ENCODE measurements around the gene GDF9.

The GDF9 gene, protein sequence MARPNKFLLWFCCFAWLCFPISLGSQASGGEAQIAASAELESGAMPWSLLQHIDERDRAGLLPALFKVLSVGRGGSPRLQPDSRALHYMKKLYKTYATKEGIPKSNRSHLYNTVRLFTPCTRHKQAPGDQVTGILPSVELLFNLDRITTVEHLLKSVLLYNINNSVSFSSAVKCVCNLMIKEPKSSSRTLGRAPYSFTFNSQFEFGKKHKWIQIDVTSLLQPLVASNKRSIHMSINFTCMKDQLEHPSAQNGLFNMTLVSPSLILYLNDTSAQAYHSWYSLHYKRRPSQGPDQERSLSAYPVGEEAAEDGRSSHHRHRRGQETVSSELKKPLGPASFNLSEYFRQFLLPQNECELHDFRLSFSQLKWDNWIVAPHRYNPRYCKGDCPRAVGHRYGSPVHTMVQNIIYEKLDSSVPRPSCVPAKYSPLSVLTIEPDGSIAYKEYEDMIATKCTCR

DNA sequence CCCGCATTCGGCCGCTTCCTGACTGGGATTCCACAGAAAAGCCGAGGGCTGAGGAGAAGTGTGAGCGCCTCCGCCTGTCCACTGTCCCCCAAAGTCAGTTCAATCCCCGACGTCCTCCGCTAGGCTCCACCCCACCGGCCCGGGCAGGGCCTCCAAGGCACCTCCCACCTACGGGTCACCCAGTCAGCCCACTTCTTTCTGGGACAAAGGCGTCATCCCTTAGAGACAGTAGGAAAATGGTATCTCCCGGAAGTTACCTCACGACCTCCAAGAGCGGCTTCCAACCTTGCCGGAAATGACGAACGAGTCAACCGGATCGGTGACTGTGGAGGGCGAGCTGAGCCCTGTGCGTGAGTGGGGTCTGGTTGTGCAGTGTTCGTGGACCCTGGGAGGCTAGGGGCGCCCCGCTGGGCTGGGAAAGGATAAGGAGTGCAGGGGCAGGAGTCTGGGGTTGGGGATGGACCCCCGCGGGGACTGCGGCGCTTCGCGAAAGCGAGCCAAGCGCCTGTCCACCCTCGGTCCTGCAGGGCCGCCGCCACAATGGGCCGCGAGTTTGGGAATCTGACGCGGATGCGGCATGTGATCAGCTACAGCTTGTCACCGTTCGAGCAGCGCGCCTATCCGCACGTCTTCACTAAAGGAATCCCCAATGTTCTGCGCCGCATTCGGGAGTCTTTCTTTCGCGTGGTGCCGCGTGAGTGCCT, at the start of gene GDF9, which contains the start of gene UQCRQ:
GDF9 (minus strand) TSS at position 128 of the 704 bp plus-strand sequence. CDS start 1,936 bp downstream, outside the sequence.
UQCRQ (plus strand) TSS at position 301 of the 704 bp plus-strand sequence; CDS start at position 541, 240 bp downstream.
- peak; percentile 97 for DNase-seq

DNA sequence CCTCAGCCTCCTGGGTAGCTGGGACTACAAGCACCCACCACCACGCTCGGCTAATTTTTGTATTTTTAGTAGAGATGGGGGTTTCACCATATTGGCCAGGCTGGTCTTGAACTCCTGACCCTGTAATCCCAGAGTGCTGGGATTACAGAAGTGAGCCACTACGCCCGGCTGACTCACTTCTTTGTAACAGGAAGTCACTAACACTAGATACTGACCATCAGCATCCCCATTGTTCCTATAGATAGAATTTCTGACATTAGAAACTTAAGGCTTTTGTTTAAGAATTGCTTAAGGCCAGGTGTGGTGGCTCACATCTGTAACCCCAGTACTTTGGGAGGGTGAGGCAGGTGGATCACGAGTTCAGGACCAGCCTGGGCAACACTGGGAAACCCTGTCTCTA, 49.4 kb upstream of the GDF9 start:
- no peak for DNase-seq

DNA sequence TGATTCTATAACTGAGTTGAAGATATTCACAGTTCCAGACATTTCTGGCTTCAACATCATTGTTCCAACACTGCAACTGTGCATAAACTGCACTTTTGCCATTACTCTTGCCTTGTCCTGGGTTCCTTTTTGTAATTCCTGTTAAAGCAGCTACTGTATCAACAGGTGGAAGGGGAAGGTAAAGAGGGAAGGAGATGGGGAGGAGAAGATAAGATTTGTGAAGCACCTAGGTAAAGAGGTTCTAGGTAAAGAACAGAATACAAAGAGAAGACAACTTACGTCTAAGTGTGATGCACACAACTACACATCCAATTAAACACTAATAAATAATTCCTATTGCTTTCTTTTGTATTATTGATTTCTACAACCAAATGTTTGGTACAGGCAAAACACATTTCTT, 43.4 kb upstream of the GDF9 start:
- no peak for DNase-seq

DNA sequence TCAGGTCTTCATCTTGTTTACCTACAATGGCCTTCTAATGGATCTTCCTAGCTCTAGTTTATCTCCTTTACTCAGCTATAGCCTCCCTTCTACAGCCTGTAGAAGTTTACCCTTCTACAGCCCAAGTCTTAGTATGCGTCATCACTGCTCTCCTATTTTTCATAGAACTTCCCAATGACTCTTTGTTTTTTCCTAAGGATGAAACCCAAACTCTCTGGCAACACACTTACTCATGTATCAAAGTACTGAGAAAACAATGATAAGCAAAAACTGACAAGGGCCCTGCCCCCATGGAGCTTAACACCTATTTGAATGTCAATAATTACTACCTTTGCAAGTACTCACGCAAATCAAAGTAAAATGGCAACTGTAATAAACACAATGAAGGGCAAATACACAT, 40.9 kb upstream of the GDF9 start:
- DNase-seq = no peak

DNA sequence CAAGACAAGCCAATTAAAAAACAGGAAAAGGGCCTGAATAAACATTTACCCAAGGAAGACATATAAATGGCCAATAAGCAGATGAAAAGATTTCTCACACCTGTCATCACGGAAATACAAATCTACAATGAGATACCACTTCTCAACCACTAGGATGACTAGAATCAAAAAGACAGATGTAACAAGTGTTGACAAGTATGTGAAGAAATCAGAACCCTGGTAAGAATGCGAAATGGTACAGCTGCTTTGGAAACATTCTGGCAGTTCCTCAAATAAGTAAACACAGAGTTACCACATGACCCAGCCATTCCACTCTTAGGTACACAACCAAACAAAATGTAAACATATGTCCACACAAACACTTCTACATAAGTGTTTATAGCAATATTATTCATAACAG, 39.7 kb upstream of the GDF9 start:
- no peak for DNase-seq

DNA sequence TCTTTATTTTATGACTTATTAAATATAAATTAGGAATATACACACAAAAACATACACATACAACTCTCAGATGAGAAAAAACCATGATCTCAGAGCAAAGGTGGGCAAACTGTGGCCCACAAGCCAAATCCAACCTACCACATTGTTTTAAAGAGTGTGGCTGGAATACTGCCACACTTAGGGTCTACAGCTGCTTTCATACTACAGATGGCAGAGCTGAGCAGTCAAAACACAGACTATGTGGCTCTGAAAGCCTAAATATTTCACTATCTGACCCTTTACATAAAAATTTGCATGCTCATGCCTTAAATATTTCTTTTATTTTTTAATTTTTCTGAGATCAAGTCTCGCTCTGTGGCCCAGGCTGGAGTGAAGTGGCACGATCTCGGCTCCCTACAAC, 35.5 kb upstream of the GDF9 start:
- DNase-seq = no peak

DNA sequence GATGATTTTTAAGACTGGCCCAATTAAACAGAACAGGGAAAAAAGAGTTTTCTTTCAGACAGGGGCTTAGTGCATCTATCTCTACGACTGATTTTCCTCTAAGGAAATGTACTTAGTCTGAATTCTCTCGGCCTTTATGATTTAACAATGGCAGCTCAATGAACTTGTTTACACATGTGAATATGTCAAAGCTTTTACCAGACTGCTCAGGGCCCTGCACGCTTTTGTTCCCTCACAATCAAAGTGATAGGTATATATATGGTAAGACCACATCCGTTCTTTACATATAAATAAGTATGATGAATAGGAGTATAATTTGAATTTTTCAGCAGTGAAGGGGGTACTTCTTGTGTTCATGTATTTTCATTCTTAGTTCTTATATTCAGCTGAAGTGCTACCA, 34.8 kb upstream of the GDF9 start:
- no peak for DNase-seq

DNA sequence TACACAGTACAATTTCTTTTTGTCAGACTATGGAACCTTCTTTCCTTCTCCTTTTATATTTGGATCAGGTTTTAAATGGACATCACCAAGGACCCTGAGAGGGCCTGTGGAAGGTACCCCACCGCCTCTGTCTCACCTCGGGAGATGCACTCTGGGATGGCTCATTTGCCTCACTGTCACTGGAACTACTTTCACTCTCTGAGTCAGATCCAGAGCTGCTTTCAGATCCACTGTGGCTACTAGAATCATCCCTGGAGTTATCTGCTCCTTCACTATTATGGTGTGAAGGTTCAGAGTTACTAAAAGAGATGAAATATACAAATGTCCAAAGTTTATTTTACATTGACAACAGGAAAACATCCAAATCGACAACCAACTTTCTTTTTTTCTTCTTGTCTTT, 31.8 kb upstream of the GDF9 start:
- DNase-seq = no peak

DNA sequence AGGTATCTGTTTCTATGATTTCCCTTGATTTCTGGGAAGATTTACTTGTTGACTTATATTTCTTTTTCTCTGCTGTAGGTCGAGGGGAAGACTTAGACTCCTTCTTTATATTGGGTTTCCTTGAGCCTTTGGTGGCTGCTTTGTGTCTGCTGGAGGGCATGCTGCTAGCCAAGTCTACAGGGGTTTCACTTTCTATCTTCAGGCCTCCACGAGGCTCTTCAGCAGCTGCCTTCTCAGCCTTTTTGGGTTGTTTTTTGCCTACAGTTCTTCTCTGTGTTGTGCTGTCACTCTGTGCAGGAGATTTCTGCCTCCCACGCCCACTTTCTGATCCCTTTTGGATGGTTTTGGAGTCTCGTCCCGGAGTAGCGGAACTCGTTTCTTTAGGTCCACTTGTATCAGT, 30.4 kb upstream of the GDF9 start:
- no peak for DNase-seq

DNA sequence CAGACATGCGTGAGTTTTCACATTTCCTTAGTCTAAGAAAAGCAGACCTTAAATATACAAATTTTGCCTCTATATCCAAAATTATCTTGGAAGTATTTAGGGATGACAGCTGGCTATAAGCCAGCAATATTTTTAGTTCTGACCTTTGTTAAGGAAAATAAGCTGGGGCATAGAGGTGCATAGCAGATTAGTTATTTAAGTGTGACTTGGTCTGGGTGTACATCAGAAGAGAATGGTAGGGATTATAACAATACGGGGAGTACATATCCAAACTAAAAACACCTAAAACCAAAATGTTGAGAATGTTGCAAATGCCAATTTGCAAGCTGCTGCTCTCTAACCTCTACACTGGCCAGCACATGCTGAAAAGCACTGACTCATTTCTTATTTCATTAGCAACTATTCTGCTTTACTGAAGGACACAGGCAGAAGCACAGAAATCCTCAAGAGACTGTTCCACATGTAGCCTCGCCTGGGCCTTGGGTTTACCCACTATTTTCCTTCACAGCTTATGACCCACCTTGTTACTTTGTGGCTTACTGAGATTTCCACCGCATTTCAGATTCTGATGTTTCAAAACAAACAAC, 29.5 kb upstream of the GDF9 start:
- DNase-seq = no peak

DNA sequence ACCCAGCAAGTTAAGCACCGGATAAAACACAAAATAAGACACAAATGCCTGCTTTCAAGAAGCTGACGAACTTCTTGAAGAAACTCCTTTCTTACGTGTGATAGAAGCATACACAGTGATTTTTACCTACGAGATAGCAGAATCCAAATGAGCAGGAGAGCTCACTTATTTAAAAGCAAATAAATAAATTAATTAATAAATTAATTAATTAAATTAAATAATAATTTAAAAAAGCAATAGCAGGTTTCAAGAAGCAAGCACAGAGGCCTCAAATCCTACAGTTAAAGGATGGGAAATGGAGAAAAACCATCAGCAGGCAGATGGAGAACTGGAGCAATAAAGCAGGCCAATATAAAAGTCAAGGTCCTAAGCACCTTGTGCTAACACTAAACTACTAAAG, 24.5 kb upstream of the GDF9 start:
- DNase-seq = no peak

DNA sequence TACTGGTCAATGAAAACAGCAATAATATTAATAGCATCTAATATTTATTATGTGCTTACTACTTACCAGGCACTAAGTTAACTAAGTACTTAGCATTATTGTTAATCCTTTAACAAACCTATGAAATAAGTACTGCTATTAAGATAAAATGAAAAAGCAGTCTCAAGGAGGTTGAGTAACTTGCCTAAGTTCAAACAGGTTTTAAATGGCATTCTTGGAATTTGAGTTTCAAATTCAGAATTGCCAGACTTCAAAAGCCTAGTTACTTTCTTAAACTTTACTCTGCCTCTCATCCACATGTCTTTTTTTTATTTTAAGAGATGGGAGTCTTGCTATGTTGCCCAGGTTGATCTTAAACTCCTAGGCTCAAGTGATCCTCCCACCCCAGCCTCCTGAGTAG, 23.2 kb upstream of the GDF9 start:
- DNase-seq = no peak

DNA sequence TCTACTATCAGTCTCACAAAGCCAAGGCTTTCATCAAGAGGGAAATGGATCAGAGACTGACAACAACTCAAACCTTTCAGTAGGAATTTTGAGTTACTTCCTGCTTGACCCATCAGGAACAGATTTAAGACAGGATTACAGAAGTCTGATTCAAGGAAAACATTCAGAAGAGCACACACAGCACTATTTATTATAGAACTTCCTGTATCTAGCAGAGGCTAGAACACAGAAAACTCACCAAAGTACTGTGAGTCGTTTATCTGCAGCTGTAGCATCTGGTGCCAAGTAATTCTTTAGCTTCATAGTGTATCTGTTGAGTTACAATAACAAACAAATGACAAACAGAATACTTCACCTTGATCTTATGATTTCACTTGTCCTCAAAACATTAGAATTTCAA, 21.0 kb upstream of the GDF9 start:
- no peak for DNase-seq

DNA sequence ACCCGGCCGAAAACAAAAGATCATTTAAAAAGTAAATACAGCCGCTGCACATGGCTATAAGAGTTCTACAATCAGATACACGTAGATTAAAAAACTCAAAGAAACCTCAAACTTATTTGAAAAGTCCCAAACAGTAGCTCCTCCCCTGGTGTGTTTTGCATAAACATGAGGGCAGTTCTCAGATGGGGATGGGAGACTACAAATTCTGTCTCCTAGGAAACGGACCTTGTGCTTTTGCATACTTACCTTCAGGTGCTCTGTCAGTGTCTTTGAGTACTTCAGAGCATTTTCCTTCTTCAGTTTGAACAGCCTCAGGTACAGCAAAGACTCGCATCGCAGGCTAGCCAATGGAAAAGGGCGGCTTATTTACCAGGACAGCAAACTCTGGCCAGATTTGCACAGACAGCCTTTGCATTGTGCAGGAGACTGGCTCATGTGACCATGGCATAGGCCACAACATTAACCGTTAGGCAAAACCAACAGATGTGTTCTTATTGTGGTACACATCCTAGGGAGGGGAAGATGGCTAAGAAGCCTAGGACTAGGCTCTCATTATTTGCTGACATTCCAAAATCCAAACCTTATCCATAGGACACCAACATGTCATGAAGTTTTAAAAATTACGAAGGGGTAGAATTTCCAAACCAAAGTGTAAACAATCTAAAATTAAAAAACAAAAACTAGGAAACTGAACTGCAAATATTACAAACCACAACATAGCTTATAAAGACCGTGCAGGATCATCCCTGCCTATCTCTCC, 20.0 kb upstream of the GDF9 start:
- DNase-seq = no peak

DNA sequence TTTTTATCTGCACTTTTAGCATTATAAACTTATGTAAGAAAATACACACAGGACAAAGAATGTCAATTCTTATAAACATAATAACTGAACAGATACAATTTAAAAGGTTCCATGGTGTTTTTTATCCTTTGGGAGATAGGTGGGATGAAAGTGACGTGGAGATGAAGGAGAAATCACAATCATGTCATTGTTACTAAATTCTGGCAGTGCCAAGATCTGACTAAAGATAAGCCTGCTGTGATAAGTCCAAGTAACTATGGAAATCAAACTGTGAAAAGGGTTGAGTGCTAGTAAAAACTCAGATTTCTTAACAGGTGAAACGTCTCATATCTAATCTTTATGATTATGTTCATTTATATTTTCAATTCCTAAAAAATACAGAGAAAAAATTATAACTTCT, 18.3 kb upstream of the GDF9 start:
- DNase-seq = no peak

DNA sequence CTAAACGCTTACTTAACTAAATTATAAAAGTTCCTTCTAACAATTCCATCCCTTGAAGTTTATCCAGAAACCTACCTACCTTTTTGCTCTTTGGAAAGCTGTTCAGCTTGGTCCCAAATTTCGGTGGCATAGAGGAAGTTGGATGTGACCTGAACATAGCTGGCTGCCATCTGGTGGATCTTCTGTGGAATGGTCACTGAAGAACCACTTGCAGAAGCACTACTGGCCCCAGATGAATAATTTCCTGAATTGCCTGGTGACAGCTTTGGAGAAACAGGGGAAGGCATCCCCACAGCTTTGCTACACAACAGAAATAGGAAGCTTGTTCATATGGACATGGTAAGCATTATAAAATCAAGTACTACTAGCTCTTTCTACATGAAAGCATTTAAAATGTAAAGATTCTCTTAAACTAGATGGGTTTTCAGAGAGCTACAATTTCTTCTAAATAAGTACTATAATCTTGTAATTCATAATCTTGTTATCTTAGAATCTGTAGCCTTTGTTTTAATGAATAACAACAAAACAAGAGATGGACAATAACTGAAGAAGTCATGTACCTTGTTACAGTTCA, 17.1 kb upstream of the GDF9 start:
- DNase-seq = peak; percentile 56

DNA sequence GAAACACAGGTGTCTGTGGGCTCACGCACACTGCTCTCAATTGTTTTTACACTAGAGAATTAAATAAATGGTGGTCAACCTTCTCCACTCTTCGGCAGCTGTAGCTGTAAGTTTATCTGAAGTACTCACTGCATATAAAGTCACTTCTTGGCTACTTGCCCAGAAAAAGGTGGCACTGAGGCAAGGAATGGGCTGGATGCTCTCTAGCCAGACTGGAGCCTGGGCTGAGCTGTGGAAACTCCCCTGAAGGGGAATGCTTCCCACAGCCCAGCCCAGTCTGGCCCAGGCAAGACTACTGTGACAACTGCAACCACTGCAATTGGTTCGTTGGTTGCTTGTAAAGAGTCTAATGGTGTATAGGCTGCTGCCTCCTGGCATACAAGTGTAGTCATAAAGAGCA, 11.7 kb upstream of the GDF9 start:
- no peak for DNase-seq

DNA sequence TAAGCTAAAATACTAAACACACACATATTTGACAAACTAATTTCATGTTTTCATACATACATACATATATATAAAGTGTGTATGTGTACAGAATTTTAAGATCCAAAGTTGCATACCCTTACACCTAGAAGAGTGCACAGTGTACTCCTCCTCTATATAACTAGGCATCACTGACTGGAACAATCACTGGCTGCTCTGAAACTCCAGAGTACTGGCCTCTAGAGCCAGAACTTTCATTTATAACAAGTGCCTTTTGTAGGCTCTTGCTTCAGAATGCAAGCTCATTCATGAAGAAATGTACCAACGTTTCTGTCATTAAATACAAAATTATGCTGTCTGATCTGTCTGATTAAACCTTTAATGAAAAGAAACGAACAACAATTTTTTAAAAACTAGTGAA, 11.2 kb upstream of the GDF9 start:
- DNase-seq = no peak

DNA sequence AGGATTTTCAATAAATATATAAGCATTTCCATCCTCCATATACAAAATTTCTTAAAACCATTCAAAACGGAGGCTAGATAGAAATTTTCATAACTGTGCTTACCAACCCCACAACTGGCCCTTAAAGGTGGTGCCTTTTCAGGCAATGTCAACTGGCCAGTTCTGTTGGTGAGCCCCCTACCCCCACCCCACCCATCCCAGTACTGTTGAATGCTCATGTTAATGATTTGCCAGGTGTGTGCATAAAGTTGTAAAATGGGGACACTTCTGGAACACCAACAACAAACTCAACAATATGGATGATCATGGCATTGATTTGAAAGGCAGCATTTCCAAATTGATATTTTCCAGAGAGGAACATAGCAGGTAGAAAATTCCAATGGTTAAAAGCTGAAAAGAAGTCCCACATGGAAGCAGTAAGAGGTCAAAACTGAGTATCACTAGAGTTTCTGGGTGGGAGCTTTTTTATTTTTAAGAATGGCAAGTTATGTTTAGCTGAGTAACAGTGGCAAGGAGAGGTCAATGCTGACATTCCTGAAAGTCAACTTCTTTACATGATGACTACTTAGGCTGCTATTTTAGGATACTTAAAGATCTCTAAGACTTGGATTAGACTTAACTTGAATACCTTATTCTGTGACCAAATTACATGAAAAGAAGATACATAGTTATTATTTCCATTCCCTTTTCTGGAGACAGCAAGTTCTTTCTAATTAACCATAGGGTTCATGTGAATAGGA, 9.9 kb upstream of the GDF9 start:
- DNase-seq = no peak

DNA sequence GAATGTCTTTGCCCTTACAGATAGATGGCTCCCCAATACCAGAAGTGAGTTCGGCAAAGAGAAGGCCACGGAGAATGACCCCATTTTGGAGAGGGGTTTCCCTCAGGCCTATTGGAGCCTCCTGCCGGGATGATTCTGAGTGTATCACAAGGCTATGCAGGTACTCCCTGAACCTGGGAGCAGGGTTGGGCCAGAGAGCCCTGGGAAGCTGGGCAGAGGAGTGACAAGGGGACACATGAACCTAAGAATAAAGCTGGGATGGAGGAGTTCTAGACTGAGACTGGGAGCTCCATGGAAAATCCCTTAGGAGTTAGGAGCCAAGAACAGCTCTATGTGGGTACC, 7.6 kb upstream of the GDF9 start:
- no peak for DNase-seq

DNA sequence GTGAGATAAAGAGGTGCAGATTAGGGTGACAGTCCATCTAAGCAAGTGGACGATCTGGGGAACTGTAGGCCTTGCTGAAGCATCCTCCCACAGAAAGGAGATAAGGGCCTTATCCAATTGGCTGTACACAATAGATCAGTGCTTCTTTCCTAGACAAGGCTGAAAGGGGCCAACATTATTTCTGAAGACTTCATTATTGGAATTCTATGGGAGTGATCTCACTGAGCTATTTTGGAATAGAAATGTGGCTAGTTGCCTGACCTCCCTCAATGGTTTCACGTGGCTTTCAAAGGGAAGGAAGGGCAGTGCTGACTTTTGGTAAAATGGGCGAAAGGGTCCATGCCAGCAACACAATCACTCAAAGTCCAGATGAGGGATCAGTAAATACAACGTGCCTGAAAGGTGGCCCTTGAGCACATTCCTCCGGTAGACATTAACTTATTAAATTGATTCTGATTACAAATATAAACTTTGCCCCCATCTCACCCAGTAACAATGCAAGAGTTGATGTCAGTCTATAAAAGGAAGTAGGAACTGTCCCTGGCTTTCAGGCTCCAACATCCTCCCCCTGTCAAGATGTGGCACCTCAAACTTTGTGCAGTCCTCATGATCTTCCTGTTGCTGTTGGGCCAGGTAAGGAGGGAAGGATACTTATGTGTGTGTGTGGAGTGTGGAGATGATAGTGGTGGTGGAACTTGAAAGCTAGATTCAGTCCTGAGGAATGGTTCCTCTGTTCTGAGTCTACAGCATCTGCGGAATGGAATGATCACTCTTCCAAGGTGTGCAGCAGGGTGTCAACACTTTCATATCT, 7.1 kb upstream of the GDF9 start, which contains the start of gene LEAP2:
LEAP2 (plus strand) TSS at position 550 of the 811 bp plus-strand sequence; CDS start at position 577, 27 bp downstream.
- no peak for DNase-seq

Measured in CD4-positive, alpha-beta T cell treated with Interleukin-15 for 1 hour (primary cell).